T47D (cell line): ENCODE data around the gene MYD88.
"Not testable (repeated sequence)": the region's sequence is repeated elsewhere in the genome, so short reads cannot be mapped to it uniquely, and the experiment has no call there.

ENCODE experiments used
- DNase-seq, 2 experiments: peaks; one replicate each; pipeline versions ENCODE4 v3.0.0 to v3.0.0-alpha.2; 2011 to 2012; ENCODE audit warnings: low read depth in 1 of 2, low spot score in 1 of 2
- JUND ChIP-seq: IDR thresholded peaks from 2 replicates; pipeline ENCODE4 v1.6.1; 2012; ENCODE audit warnings: low read depth
- in situ Hi-C: cut with HindIII; loops from 2 replicates; pipeline ENCODE4 v1.10.0; 2016; ENCODE audit warnings: low sequenced_read_pairs, low pct_unique_long_range_greater_than_20kb

MYD88 gene

GRCh38 chr3:38148311-38148882 is 9.9 kb downstream of the MYD88 start:
- no peak for TF ChIP-seq JUND
- no peak for DNase-seq

GRCh38 chr3:38149708-38150107 is 11.2 kb downstream of the MYD88 start:
- no peak for TF ChIP-seq JUND
- in situ Hi-C loops: no loop called here
- no peak for DNase-seq

More at GRCh38 chr3:38148311-38148882, 9.9 kb downstream of the MYD88 start:
- in situ Hi-C loops: no loop called here

- peak in 1 of 2 experiments; percentile 42 for DNase-seq
Measured at GRCh38 chr3:38150780-38151528, 12.5 kb downstream of the MYD88 start.

GRCh38 chr3:38151667-38152265 is 13.3 kb downstream of the MYD88 start:
- in situ Hi-C loops: no loop called here
- no peak for DNase-seq
- TF ChIP-seq JUND: no peak

More at GRCh38 chr3:38150780-38151528, 12.5 kb downstream of the MYD88 start:
- in situ Hi-C loops: no loop called here
- TF ChIP-seq JUND: no peak

- TF ChIP-seq JUND: no peak
- DNase-seq: no peak
- in situ Hi-C loops: no loop called here
Measured at GRCh38 chr3:38152609-38153008, 14.1 kb downstream of the MYD88 start.

- in situ Hi-C loops: no loop called here
- DNase-seq: no peak
- TF ChIP-seq JUND: no peak
Measured at GRCh38 chr3:38153221-38153620, 14.8 kb downstream of the MYD88 start.

- peak; percentile 25 to 87 for DNase-seq
- TF ChIP-seq JUND: no peak
- in situ Hi-C loops: no loop called here
Measured at GRCh38 chr3:38154033-38154494, 15.6 kb downstream of the MYD88 start.

GRCh38 chr3:38154625-38155255 is 16.3 kb downstream of the MYD88 start:
- DNase-seq: peak in 1 of 2 experiments; percentile 31
- no peak for TF ChIP-seq JUND
- in situ Hi-C loops: no loop called here

GRCh38 chr3:38155825-38156224 is 17.4 kb downstream of the MYD88 start:
- in situ Hi-C loops: no loop called here
- no peak for DNase-seq
- TF ChIP-seq JUND: no peak

- DNase-seq: no peak
- TF ChIP-seq JUND: no peak
- in situ Hi-C loops: no loop called here
Measured at GRCh38 chr3:38157117-38157516, 18.7 kb downstream of the MYD88 start.

- TF ChIP-seq JUND: no peak
- peak in 1 of 2 experiments; percentile 27 for DNase-seq
- in situ Hi-C loops: no loop called here
Measured at GRCh38 chr3:38157595-38157994, 19.1 kb downstream of the MYD88 start.

- in situ Hi-C loops: no loop called here
- TF ChIP-seq JUND: no peak
- DNase-seq: no peak
Measured at GRCh38 chr3:38158472-38158871, 20.0 kb downstream of the MYD88 start.

GRCh38 chr3:38160704-38161103 is 22.2 kb downstream of the MYD88 start:
- in situ Hi-C loops, DNase-seq: not testable (repeated sequence)
